ENCODE results near the gene OGDH. TPM values are rescaled to one million over a fixed set of nuclear protein-coding genes. Genes with fewer than 3 reads are reported as not detected.

OGDH gene
- total and polyA plus RNA-seq, 4 donors = 10.8 to 71.2 (median 41.2) TPM

GRCh38 chr7:44681645-44682044 is 75.2 kb downstream of the OGDH start:
- H3K27me3 ChIP-seq (ENCODE audit: control insufficient read depth in 4 of 4, insufficient read depth in 4 of 4, low read length in 3 of 4) = no peaks in the 10 kb centered on the region
- TF ChIP-seq FOXA2 (IDR thresholded peaks at IDR 0.05) (no peak), ZBTB33 (IDR thresholded peaks at IDR 0.05) (no peak), RAD21 (IDR thresholded peaks at IDR 0.05) (no peak), NR2F2 (IDR thresholded peaks at IDR 0.05) (no peak), RXRA (IDR thresholded peaks at IDR 0.05) (no peak), CTCF (IDR thresholded peaks at IDR 0.05; ENCODE audit: low read depth, low read length, missing input control) (no peak), TAF1 (conservative IDR thresholded peaks at IDR 0.05) (no peak)
- TF ChIP-seq, protein P1, sequence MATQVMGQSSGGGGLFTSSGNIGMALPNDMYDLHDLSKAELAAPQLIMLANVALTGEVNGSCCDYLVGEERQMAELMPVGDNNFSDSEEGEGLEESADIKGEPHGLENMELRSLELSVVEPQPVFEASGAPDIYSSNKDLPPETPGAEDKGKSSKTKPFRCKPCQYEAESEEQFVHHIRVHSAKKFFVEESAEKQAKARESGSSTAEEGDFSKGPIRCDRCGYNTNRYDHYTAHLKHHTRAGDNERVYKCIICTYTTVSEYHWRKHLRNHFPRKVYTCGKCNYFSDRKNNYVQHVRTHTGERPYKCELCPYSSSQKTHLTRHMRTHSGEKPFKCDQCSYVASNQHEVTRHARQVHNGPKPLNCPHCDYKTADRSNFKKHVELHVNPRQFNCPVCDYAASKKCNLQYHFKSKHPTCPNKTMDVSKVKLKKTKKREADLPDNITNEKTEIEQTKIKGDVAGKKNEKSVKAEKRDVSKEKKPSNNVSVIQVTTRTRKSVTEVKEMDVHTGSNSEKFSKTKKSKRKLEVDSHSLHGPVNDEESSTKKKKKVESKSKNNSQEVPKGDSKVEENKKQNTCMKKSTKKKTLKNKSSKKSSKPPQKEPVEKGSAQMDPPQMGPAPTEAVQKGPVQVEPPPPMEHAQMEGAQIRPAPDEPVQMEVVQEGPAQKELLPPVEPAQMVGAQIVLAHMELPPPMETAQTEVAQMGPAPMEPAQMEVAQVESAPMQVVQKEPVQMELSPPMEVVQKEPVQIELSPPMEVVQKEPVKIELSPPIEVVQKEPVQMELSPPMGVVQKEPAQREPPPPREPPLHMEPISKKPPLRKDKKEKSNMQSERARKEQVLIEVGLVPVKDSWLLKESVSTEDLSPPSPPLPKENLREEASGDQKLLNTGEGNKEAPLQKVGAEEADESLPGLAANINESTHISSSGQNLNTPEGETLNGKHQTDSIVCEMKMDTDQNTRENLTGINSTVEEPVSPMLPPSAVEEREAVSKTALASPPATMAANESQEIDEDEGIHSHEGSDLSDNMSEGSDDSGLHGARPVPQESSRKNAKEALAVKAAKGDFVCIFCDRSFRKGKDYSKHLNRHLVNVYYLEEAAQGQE (IDR thresholded peaks at IDR 0.05) = no peak
- 98% methylated on average over 9 of the region's 9 CpGs for WGBS
- no peak for DNase-seq (ENCODE audit: low spot score)
- no peak overlapping the region for H3K27ac ChIP-seq (ENCODE audit: low read depth in 1 of 2, low read length in 2 of 2)
- H3K4me3 ChIP-seq (ENCODE audit: low read depth in 1 of 3, low read length in 3 of 3) = no peak overlapping the region
- peaks cover 0 to 22% (median 5%) of the 10 kb centered on the region in 4 donors for H3K36me3 ChIP-seq (ENCODE audit: control insufficient read depth in 4 of 4, insufficient read depth in 3 of 4, low read depth in 1 of 4, low read length in 3 of 4)
- peaks cover 10 to 25% (median 23%) of the 10 kb centered on the region in 4 donors for H3K4me1 ChIP-seq (ENCODE audit: control insufficient read depth in 4 of 4, insufficient read depth in 4 of 4, low read length in 3 of 4)
- H3K9ac ChIP-seq (ENCODE audit: low read depth in 1 of 2, low read length in 2 of 2) = no peak overlapping the region
- H3K9me3 ChIP-seq (ENCODE audit: control insufficient read depth in 4 of 4, low read length in 3 of 4) = no peaks in the 10 kb centered on the region

DNA sequence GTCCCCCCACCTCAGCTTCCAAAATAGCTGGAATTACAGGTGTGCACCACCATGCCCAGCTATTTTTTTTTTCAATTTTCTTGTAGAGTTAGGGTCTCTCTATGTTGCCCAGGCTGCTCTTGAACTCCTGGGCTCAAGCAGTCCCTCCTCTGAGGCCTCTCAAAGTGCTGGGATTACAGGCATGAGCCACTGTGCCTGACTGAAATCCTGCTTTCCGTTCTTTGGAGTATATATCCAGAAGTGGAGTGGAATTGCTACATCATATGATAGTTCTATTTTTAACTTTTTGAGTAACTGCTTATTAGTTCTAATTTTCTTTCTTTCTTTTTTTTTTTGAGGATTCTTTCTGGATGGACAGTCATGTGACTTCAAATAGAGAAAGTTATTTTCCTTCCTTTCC is 79.3 kb downstream of the OGDH start:
- Histone ChIP-seq H3K27me3 (ENCODE audit: control insufficient read depth in 4 of 4, insufficient read depth in 4 of 4, low read length in 3 of 4) (no peaks in the 10 kb centered on the region), H3K9me3 (ENCODE audit: control insufficient read depth in 4 of 4, low read length in 3 of 4) (no peaks in the 10 kb centered on the region), H3K4me1 (ENCODE audit: control insufficient read depth in 4 of 4, insufficient read depth in 4 of 4, low read length in 3 of 4) (no peaks in the 10 kb centered on the region), H3K36me3 (ENCODE audit: control insufficient read depth in 4 of 4, insufficient read depth in 3 of 4, low read depth in 1 of 4, low read length in 3 of 4) (peaks cover 0 to 29% (median 9%) of the 10 kb centered on the region in 4 donors), H3K4me3 (ENCODE audit: low read depth in 1 of 3, low read length in 3 of 3) (no peak overlapping the region), H3K27ac (ENCODE audit: low read depth in 1 of 2, low read length in 2 of 2) (no peak overlapping the region), H3K9ac (ENCODE audit: low read depth in 1 of 2, low read length in 2 of 2) (no peak overlapping the region)
- TF ChIP-seq HNF4G (IDR thresholded peaks at IDR 0.05) (no peak), FOXA2 (IDR thresholded peaks at IDR 0.05) (no peak), YY1 (IDR thresholded peaks at IDR 0.05) (no peak), RXRA (IDR thresholded peaks at IDR 0.05) (no peak), JUND (IDR thresholded peaks at IDR 0.05) (no peak), HNF4A (conservative IDR thresholded peaks at IDR 0.05) (no peak), FOXA1 (IDR thresholded peaks at IDR 0.05) (no peak), SP1 (IDR thresholded peaks at IDR 0.05) (no peak), NR2F2 (IDR thresholded peaks at IDR 0.05) (no peak), MAX (IDR thresholded peaks at IDR 0.05) (no peak), RAD21 (IDR thresholded peaks at IDR 0.05) (no peak), GABPA (IDR thresholded peaks at IDR 0.05 in 1 of 2, conservative IDR thresholded peaks at IDR 0.05 in 1 of 2) (no peak), EGR1 (IDR thresholded peaks at IDR 0.05; ENCODE audit: low read depth in 2 of 2) (no peak), TAF1 (conservative IDR thresholded peaks at IDR 0.05) (no peak), ATF3 (IDR thresholded peaks at IDR 0.05) (no peak)
- no peak for DNase-seq (ENCODE audit: low spot score)
- WGBS = 74% methylated on average over 1 of the region's 1 CpG
